ENCODE measurements around the gene ARMC7.

DNA sequence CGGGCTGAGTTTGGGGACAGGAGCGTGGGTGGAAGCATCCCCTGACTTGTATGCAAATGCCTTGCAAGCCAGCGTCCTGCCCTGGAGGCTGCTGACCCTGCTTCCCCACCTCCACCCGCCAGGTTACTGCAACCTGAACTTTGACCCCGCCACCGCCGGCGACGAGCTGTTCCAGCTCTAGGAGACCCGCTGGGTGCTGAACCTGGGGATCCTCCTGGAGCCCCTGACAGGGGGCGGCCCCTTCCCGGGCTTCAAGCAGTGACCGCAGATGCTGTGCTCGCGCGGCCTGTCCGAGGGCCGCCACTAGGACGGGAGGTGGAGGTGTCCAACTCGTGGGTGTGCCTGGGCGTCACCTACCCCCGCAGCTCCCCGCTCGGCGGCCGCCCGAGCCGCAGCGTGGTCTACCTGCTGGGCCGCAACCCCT is 32.7 kb upstream of the ARMC7 start:
- TF ChIP-seq CTCF (IDR thresholded peaks at IDR 0.05) = no peak
- TF ChIP-seq TCF7L2 (IDR thresholded peaks at IDR 0.05; ENCODE audit: low read depth, low read length) = no peak
- TF ChIP-seq POLR2AphosphoS5 (IDR thresholded peaks at IDR 0.05; ENCODE audit: low read depth, low read length) = no peak
